Peyer's patch (tissue), 4 donors: ENCODE results near the gene IGF1R. TPM values are rescaled to one million over a fixed set of nuclear protein-coding genes. Genes with fewer than 3 reads are reported as not detected.

ENCODE experiments used
- DNase-seq, 3 donors: peaks; one replicate each; pipeline ENCODE4 v3.0.0-alpha.2; 2017 to 2019
- H3K27ac ChIP-seq, 4 donors: fragments of 200-600 bp; sonication (generic); one replicate each; pipeline ENCODE4 v1.5.1; 2016 to 2019
- H3K27me3 ChIP-seq, 2 donors: fragments of 200-600 bp; sonication (generic); one replicate each; pipeline ENCODE4 v1.5.1; 2019
- H3K36me3 ChIP-seq, 3 donors: fragments of 200-600 bp; sonication (generic); one replicate each; pipeline ENCODE4 v1.5.1; 2016 to 2019
- H3K4me1 ChIP-seq, 4 donors: fragments of 200-600 bp; sonication (generic); one replicate each; pipeline ENCODE4 v1.5.1; 2016 to 2019
- H3K4me3 ChIP-seq, 4 donors: fragments of 200-600 bp; sonication (generic); 1 replicate in 3 of 4; 2 replicates in 1 of 4; pipeline ENCODE4 v1.5.1; 2016 to 2019; ENCODE audit warnings: mild to moderate bottlenecking in 1 of 4
- H3K9me3 ChIP-seq, 4 donors: fragments of 200-600 bp; sonication (generic); one replicate each; pipeline ENCODE4 v1.5.1; 2016 to 2019; ENCODE audit warnings: mild to moderate bottlenecking in 1 of 4
- POLR2A ChIP-seq, 2 donors: fragments of 450-650 bp; IDR thresholded peaks; one replicate each; pipeline ENCODE4 v1.5.1; 2017; ENCODE audit warnings: antibody characterized with exemption in 2 of 2, mild to moderate bottlenecking in 2 of 2, moderate library complexity in 2 of 2
- total RNA-seq, 4 donors: library from RNA; depleted of rRNA; stranded (reverse); fragments of >200 nt; gene quantifications; one replicate each; pipeline ENCODE4 v1.1.0, GENCODE V29; 2016
- TF ChIP-seq, protein P1 (sequence below), 6 experiments: fragments of 450-650 bp in 4 of 6; fragments of 200-600 bp in 2 of 6; sonication (generic) in 1 of 6; IDR thresholded peaks; one replicate each; pipeline ENCODE4 v1.5.1; 2017 to 2019; ENCODE audit warnings: antibody characterized with exemption in 6 of 6, mild to moderate bottlenecking in 3 of 6, moderate library complexity in 1 of 6

Gene IGF1R
- total RNA-seq, 4 donors from 2014 or later, result 29.6 to 176 (median 88.1) TPM

DNA sequence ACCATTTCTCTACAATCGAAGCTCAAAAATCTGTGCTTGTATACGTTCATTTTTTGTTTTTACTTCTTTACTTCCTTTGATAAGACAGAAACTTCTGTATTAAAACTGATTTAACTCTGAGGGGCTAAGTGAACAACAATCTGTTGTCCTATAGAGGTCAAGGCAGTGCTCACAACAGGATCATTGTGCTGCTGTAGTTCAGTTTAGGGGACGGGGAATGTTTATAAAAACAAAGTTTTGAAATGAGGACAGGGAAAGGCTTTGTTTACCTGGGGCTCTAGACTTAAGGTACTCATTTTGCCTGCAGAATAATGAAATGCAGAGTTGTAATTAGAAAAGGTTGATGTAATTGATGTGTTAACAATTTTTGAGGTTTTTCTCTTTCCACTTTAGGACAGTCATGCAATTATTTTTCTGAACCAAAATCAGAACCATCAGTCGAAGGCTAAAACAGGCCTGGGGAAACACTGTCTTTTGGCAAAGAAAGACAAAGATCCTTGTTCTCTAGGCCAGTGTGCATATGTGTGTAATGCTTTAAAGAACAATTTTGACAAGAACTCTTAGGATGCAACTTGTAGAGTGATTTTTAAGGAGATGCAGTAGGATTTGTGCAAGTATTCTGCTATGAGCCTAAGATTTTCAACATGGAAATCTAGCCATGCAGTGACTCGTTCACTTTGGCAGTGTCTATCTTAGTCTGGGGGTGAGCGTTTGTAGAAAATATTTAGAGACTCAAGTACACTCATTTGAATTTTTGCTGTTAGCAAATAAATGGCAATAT is 194.0 kb downstream of the IGF1R start:
- Histone ChIP-seq H3K4me1 (no peaks in the 10 kb centered on the region), H3K9me3 (no peaks in the 10 kb centered on the region), H3K27ac (no peak overlapping the region), H3K4me3 (no peak overlapping the region), H3K36me3 (no peaks in the 10 kb centered on the region), H3K27me3 (no peaks in the 10 kb centered on the region)
- DNase-seq, result no peak
- TF ChIP-seq POLR2A (IDR thresholded peaks at IDR 0.05), result no peak

DNA sequence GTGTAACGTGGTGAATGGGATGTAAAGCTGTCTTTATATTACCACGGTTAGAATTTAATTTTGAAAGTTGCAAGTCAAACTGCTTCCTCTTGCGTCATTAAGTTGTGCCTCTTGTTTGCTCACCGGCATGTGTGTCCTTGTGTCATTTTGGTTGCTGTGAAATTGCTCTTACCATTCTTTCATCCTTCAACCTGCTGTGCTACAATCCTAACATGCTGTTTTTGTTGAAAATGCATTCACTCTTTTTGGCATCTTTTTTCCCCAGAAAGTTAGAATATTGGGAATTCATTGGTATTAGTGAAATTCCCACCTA is 194.6 kb downstream of the IGF1R start:
- no peak overlapping the region for H3K27ac ChIP-seq
- H3K4me3 ChIP-seq, result no peak overlapping the region
- no peaks in the 10 kb centered on the region for H3K27me3 ChIP-seq
- H3K36me3 ChIP-seq, result no peaks in the 10 kb centered on the region
- no peak for DNase-seq
- H3K4me1 ChIP-seq, result no peaks in the 10 kb centered on the region
- no peaks in the 10 kb centered on the region for H3K9me3 ChIP-seq
- TF ChIP-seq, protein P1, sequence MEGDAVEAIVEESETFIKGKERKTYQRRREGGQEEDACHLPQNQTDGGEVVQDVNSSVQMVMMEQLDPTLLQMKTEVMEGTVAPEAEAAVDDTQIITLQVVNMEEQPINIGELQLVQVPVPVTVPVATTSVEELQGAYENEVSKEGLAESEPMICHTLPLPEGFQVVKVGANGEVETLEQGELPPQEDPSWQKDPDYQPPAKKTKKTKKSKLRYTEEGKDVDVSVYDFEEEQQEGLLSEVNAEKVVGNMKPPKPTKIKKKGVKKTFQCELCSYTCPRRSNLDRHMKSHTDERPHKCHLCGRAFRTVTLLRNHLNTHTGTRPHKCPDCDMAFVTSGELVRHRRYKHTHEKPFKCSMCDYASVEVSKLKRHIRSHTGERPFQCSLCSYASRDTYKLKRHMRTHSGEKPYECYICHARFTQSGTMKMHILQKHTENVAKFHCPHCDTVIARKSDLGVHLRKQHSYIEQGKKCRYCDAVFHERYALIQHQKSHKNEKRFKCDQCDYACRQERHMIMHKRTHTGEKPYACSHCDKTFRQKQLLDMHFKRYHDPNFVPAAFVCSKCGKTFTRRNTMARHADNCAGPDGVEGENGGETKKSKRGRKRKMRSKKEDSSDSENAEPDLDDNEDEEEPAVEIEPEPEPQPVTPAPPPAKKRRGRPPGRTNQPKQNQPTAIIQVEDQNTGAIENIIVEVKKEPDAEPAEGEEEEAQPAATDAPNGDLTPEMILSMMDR (IDR thresholded peaks at IDR 0.05), result no peak
- no peak for TF ChIP-seq POLR2A (IDR thresholded peaks at IDR 0.05)

DNA sequence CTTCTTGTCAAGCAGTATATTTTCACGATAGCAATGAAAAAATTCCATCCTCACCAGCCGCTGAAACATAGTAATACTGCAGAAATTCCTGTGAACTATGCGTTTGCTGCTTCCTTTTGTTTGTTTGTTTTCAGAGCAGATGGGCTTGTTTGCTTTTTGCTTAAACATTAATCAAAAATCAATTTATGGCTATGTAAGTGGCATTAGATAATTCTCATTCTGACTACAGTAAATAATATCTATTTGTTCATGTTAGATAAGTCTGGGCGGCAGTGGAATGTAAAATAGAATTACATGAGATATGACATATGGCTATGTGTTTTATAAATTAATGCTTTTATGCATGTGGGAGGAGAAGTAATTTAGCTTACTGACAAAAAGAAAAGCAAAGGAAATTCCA is 195.5 kb downstream of the IGF1R start:
- Histone ChIP-seq H3K36me3 (no peaks in the 10 kb centered on the region), H3K4me1 (no peaks in the 10 kb centered on the region), H3K27ac (no peak overlapping the region), H3K27me3 (no peaks in the 10 kb centered on the region), H3K9me3 (no peaks in the 10 kb centered on the region), H3K4me3 (no peak overlapping the region)
- no peak for DNase-seq
- no peak for TF ChIP-seq POLR2A (IDR thresholded peaks at IDR 0.05)
- TF ChIP-seq, protein P1 (IDR thresholded peaks at IDR 0.05), result no peak

DNA sequence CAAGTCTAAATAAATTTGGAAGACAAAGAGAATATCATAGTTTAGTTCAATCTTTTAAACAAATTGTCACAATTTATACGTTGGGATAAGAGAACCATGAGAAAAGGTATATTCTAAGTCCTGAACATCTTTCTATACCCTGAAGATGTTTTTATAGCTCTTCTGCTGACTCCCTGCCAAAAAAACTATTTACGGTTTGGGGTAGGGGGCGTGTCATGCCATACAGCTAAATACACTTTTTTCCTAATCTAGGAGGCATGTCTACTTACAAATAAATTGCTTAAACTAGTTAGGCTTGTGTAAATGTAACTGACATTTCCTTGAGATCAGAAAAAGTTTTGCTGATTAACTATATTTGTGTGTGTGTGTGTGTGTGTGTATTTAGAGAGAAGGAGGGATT is 195.9 kb downstream of the IGF1R start:
- H3K9me3 ChIP-seq, result no peaks in the 10 kb centered on the region
- H3K36me3 ChIP-seq, result no peaks in the 10 kb centered on the region
- DNase-seq, result no peak
- H3K4me1 ChIP-seq, result no peaks in the 10 kb centered on the region
- H3K4me3 ChIP-seq, result no peak overlapping the region
- no peak overlapping the region for H3K27ac ChIP-seq
- no peaks in the 10 kb centered on the region for H3K27me3 ChIP-seq
- TF ChIP-seq POLR2A (IDR thresholded peaks at IDR 0.05), result no peak
- TF ChIP-seq, protein P1 (IDR thresholded peaks at IDR 0.05), result no peak

DNA sequence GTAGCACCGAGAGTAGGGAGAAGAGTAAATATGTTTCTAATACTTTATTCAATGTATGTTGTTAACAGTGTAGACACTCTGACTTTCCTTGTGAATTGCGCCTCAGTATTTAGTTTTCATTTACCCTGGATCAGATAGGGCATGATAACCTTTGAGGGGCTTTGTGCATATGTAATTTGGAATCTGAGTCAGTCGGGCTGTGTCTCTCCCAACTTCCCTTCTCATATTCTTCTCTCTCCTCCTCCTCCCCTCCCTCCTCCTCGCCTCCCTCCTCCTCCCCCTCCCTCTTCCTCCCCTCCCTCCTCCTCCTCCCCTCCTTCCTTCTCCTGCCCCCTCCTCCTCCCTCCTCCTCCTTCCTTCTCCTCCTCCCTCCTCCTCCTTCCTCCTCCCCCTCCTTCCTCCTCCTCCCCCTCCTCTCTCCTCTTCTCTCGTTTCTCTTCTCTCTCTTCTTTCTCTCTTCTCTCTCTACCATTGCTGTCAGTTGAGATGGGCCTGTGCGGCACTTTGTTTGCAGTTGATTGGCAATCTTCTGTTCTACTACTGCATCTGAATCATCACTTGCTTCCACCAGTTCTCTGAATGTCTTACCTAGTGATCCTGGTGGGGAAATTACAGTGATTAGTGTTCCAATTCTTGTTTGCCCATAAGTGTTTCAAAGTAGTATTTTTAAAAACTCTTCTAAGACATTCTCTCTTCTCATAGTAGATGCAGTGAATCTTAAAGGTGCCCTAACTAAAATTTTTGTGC is 197.0 kb downstream of the IGF1R start:
- Histone ChIP-seq H3K27ac (no peak overlapping the region), H3K27me3 (no peaks in the 10 kb centered on the region), H3K9me3 (no peaks in the 10 kb centered on the region), H3K4me3 (no peak overlapping the region), H3K4me1 (peaks cover 0 to 3% (median 0%) of the 10 kb centered on the region in 4 donors), H3K36me3 (no peaks in the 10 kb centered on the region)
- no peak for TF ChIP-seq POLR2A (IDR thresholded peaks at IDR 0.05)
- TF ChIP-seq, protein P1 (IDR thresholded peaks at IDR 0.05), result no peak
- no peak for DNase-seq

DNA sequence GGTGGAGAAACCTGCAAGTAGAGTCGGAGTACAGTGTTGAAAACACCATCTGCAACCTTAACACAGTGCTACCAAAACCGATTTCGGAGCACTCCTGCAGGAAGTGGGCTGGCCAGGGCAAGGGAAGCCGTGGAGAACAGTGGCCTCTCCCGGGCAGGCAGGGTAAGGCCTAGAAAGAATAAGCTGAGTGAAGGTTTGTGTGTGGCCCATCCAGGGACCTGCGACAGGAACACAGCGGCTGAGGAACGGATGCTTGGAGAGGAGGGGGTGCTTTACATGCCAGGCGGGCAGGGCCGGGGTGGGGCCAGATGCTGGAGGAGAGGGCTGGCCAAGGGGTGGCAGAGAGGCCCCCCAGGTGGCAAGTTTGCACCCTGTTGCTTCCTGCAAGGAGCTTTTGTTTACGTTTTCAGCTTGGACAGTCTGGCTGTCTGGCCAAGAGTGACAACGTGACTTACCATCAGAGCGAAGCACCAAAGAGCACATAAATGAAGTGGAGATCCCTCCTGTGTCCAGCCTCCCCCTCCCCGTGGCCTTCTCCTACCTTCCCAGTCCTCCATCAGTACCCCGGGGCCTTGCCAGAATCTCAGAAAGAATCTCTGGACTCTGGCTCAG is 202.7 kb downstream of the IGF1R start:
- H3K27me3 ChIP-seq, result no peaks in the 10 kb centered on the region
- H3K4me1 ChIP-seq, result peaks cover 5 to 18% (median 6%) of the 10 kb centered on the region in 4 donors
- no peak for TF ChIP-seq POLR2A (IDR thresholded peaks at IDR 0.05)
- TF ChIP-seq, protein P1 (IDR thresholded peaks at IDR 0.05), result peak; percentile 32 to 82 (median 66)
- peak; percentile 71 to 90 (median 74) for DNase-seq
- peak overlapping the region; percentile 76 to 88 (median 82) for H3K27ac ChIP-seq
- H3K9me3 ChIP-seq, result no peaks in the 10 kb centered on the region
- H3K4me3 ChIP-seq, result no peak overlapping the region
- no peaks in the 10 kb centered on the region for H3K36me3 ChIP-seq
